Epithelial cell of esophagus (primary cell): Measurements from ENCODE around the gene RNF11.

Experiments
- DNase-seq: peaks from one replicate; pipeline ENCODE4 v3.0.0; 2010; ENCODE audit warnings: low read depth
- H3K4me3 ChIP-seq: 2 replicates; pipeline ENCODE4 v1.5.1; 2011; ENCODE audit warnings: mild to moderate bottlenecking, low read length, control low read depth
- CTCF ChIP-seq: IDR thresholded peaks from 2 replicates; pipeline ENCODE4 v1.5.1; 2011; ENCODE audit warnings: low read depth, mild to moderate bottlenecking, low read length, control low read depth, inconsistent platforms; ENCODE audit not compliant: insufficient read depth; ENCODE audit errors: missing control alignments

The RNF11 gene

GRCh38 chr1:51281807-51282206, 45.7 kb downstream of the RNF11 start:
- no peak for DNase-seq
- no peak for TF ChIP-seq CTCF
- no peak overlapping the region for H3K4me3 ChIP-seq

GRCh38 chr1:51282605-51283004, 46.5 kb downstream of the RNF11 start:
- no peak for TF ChIP-seq CTCF
- DNase-seq = no peak

DNA sequence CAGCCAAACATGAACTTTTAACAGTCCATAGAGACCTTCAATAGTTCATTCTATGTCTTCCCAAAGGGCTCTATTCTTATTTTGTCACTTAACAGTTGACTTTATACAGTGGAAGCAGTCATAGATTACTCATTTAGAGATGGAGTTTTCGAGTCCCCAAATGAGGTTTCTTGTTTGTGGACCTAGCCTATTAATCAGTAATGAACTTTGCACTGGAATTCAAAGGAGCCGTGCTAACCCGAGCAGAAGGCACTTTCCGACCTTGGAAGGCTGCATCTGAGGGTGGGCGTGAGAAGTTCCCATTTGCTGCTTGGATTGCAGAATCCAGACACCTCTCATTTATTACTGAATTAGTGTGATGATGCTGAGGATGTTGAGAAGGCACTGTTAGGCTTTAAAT, 47.9 kb downstream of the RNF11 start:
- DNase-seq = no peak
- H3K4me3 ChIP-seq = no peak overlapping the region
- TF ChIP-seq CTCF = no peak

More at GRCh38 chr1:51282605-51283004, 46.5 kb downstream of the RNF11 start:
- H3K4me3 ChIP-seq = no peak overlapping the region

DNA sequence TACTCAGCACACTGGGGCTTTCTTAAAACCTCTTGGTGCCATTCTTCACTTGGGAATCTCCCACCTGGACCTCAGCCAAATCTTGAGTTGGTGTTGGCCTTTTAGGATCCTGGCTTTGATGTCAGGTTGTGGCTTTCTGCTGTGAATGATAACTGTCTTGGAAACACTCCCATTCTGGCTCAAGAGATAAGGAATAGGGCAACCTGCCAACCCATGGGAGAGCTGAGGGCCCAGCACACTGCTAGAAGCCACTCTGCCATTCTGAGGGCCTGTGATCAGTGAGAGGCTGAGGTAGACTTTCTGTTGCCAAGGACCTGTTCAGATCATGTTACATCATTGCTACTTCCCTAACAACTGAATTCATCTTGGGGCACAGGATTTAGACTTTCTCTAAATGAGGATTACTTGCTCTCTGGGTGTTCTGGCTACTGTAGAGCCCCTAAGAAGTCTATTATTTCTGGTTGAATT, 48.4 kb downstream of the RNF11 start:
- DNase-seq = no peak
- TF ChIP-seq CTCF = no peak
- H3K4me3 ChIP-seq = no peak overlapping the region

GRCh38 chr1:51285055-51285454, 49.0 kb downstream of the RNF11 start:
- H3K4me3 ChIP-seq = no peak overlapping the region
- TF ChIP-seq CTCF = no peak
- no peak for DNase-seq

DNA sequence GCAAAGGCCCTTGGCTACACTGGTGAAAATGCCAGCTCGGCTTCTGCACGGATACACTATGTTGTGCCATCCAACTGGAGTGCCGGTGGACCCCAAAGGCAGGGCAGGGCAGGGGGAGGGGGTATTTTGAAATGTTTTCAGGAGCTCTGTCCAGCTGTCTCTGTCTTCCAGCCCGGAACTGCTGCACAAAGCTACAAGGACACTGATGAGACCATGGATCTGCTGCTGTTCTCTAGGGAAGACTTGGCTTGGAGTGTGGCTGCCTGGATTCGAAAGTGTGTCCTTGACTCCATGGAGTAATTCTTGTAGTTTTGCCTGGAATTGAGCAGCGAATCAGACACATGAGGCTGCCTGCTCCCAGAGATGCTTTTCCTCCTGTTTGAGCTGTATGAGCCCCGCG, 51.9 kb downstream of the RNF11 start:
- no peak overlapping the region for H3K4me3 ChIP-seq
- DNase-seq = no peak
- TF ChIP-seq CTCF = no peak

DNA sequence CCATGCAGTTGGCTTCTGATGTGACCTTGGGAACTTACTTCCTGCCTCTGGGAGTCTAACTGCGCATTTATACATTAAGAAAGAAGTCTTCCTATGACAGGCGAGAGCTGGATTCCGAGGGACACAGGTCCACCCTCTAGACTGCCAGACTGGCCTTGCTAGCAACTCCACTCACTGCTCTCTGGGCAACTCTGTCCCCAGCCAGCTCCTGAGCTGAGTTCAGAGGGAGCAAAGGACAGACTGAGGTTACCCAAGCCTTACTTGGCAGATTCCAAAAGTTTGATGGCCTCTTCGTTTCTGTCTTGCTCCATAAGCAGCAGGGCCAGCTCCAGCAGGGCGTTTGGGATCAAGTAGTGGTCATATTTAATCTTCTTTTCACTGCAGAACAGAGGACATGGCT, 52.5 kb downstream of the RNF11 start:
- no peak for DNase-seq
- H3K4me3 ChIP-seq = no peak overlapping the region
- no peak for TF ChIP-seq CTCF
